Measurements from ENCODE around the gene VTCN1.

- TF ChIP-seq EZH2 (optimal IDR thresholded peaks at IDR 0.05; ENCODE audit: low read depth, low read length) (no peak), CTCF (IDR thresholded peaks at IDR 0.05; ENCODE audit: low read length) (no peak)
Measured at GRCh38 chr1:117136749-117137148, 74.0 kb downstream of the VTCN1 start.
